ENCODE measurements around the gene ENO4. TPM values are rescaled to one million over a fixed set of nuclear protein-coding genes. Genes with fewer than 3 reads are reported as not detected.

The ENO4 gene, protein sequence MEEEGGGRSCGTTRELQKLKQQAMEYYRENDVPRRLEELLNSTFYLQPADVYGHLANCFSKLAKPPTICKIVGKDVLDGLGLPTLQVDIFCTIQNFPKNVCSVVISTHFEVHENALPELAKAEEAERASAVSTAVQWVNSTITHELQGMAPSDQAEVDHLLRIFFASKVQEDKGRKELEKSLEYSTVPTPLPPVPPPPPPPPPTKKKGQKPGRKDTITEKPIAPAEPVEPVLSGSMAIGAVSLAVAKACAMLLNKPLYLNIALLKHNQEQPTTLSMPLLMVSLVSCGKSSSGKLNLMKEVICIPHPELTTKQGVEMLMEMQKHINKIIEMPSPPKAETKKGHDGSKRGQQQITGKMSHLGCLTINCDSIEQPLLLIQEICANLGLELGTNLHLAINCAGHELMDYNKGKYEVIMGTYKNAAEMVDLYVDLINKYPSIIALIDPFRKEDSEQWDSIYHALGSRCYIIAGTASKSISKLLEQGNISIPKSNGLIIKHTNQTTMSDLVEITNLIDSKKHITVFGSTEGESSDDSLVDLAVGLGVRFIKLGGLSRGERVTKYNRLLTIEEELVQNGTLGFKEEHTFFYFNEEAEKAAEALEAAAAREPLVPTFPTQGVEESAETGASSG
- 1 to 10 TPM in 4 of 6 donors, under 1 TPM in 2; 0.06 to 3.0 (median 1.1) TPM for total RNA-seq

DNA sequence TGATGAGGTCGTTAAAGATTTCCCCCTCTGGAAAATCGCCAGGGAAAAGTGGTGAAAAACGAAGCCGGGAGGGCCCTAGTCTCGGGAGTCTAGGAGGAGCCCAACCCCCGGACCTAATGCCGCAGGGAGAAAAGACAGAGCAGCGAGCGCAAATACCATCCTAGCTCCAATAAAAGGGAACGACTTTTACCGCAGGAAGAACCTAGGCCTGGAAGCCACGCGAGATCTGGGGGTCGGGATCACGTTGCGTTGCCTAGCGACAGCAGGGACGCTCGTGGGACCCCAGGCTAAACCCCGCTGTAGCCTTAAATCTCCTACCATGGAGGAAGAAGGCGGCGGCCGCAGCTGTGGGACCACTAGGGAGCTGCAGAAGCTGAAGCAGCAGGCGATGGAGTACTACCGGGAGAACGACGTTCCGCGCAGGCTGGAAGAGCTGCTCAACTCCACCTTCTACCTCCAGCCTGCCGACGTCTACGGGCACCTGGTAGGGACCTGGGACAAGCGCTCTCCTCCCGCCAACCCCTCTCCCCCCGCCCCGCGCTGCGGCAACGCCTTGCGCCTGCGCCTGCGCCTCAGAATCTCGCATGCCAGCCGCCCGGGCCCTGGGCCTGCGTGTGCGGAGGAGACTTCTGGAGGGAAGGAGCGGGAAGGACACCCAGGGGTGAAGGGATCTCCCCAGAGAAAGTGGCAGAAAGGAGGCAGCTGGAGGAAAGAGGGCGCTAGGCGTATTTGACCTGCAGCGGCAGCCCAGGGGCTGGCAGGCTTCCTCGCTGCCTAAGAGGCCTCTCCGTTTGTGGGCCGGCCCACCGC is at the start of gene ENO4:
TSS of gene ENO4 (plus strand) at position 252 of the 810 bp plus-strand sequence. CDS start at position 320, 68 bp downstream.
- DNase-seq (peak; percentile 82 to 94), ATAC-seq (ENCODE audit: low FRiP score in 2 of 2) (peak; percentile 88 to 94)
- Histone ChIP-seq H3K9me3 (no peaks in the 10 kb centered on the region), H3K4me1 (peaks cover 0 to 23% (median 14%) of the 10 kb centered on the region in 4 donors), H3K27ac (peak within 1 kb of the TSS; percentile 48 to 76 (median 60)), H3K4me3 (peak within 1 kb of the TSS; percentile 42 to 73 (median 65)), H3K27me3 (peaks cover 0 to 5% (median 1%) of the 10 kb centered on the region in 4 donors), H3K36me3 (no peaks in the 10 kb centered on the region)
- WGBS, 2 donors = 3 to 5% methylated on average over 25 to 47 of the region's 55 CpGs
- TF ChIP-seq POLR2A (IDR thresholded peaks at IDR 0.05) = peak in 1 of 4 donors; percentile 51
- no peak for TF ChIP-seq POLR2AphosphoS5 (IDR thresholded peaks at IDR 0.05)

- TF ChIP-seq POLR2A (IDR thresholded peaks at IDR 0.05) = no peak
- TF ChIP-seq CTCF (IDR thresholded peaks at IDR 0.05) = no peak
- TF ChIP-seq EP300 (IDR thresholded peaks at IDR 0.05) = no peak
- no peak for TF ChIP-seq POLR2AphosphoS5 (IDR thresholded peaks at IDR 0.05)
- Histone ChIP-seq H3K27ac (no peak overlapping the region), H3K36me3 (no peaks in the 10 kb centered on the region), H3K4me3 (no peak overlapping the region), H3K4me1 (no peaks in the 10 kb centered on the region), H3K27me3 (no peaks in the 10 kb centered on the region), H3K9me3 (no peaks in the 10 kb centered on the region)
- 80 to 85% methylated on average over 7 to 9 of the region's 9 CpGs for WGBS, 2 donors
- no peak for DNase-seq
- peak in 1 of 2 donors; percentile 12 for ATAC-seq (ENCODE audit: low FRiP score in 2 of 2)
These were observed 48.9 kb upstream of the ENO4 start for GRCh38 chr10:116800286-116800929.

DNA sequence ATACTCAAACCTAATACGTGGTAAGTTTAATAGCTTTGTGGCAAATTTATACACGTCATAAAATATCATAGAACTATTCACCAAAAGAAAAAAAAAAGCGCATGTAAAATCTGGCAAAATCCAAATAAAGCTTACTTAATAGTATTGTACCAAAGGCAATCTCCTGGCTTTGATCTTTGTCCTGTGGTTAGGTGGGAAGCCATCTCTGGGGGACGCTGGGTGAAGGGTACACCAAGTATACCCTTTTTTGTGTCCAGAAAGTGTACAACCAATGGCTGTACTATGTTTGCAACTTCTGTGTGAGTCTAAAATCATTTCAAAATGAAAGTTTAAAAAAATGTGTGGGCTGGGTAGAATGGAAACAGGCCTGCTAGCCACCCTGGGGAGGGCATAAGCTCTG is 47.6 kb upstream of the ENO4 start:
- no peaks in the 10 kb centered on the region for H3K9me3 ChIP-seq
- 76 to 88% methylated on average over 4 of the region's 4 CpGs for WGBS, 2 donors
- H3K4me3 ChIP-seq = no peak overlapping the region
- H3K36me3 ChIP-seq = no peaks in the 10 kb centered on the region
- no peaks in the 10 kb centered on the region for H3K4me1 ChIP-seq
- DNase-seq = no peak
- no peak for TF ChIP-seq EP300 (IDR thresholded peaks at IDR 0.05)
- no peak for TF ChIP-seq POLR2AphosphoS5 (IDR thresholded peaks at IDR 0.05)
- no peak for TF ChIP-seq CTCF (IDR thresholded peaks at IDR 0.05)
- TF ChIP-seq POLR2A (IDR thresholded peaks at IDR 0.05) = no peak
- H3K27ac ChIP-seq = no peak overlapping the region
- H3K27me3 ChIP-seq = no peaks in the 10 kb centered on the region
- ATAC-seq (ENCODE audit: low FRiP score in 2 of 2) = no peak

DNA sequence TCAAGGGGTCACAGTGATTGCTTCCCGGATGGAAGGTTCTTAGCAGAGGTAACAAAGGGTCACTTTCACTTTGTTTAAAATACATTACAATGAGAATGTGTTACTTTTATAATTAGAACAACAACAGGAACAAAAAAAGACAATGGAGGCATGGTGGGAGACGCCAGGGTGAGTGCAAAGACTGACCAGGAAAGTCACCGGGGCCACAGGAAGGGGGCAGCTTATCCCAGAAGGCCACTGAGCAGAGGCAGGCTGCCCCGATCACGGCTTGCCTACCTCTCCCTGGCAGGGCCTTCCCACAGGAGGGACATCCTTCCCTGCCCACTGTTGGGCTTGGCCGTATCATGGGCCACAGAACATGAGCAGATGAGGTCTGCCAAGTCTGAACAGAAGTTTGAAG is 46.8 kb upstream of the ENO4 start:
- DNase-seq (peak in 1 of 2 donors; percentile 39), ATAC-seq (ENCODE audit: low FRiP score in 2 of 2) (no peak)
- Histone ChIP-seq H3K36me3 (no peaks in the 10 kb centered on the region), H3K4me3 (no peak overlapping the region), H3K27ac (no peak overlapping the region), H3K4me1 (no peaks in the 10 kb centered on the region), H3K27me3 (no peaks in the 10 kb centered on the region), H3K9me3 (no peaks in the 10 kb centered on the region)
- WGBS, 2 donors = 65 to 69% methylated on average over 6 of the region's 6 CpGs
- TF ChIP-seq EP300 (IDR thresholded peaks at IDR 0.05) (no peak), POLR2A (IDR thresholded peaks at IDR 0.05) (no peak), POLR2AphosphoS5 (IDR thresholded peaks at IDR 0.05) (no peak), CTCF (IDR thresholded peaks at IDR 0.05) (no peak)
